ENCODE data around the gene SLC22A3.
"Not testable (repeated sequence)": the region's sequence is repeated elsewhere in the genome, so short reads cannot be mapped to it uniquely, and the experiment has no call there.

Gene SLC22A3

GRCh38 chr6:160337301-160337700, 10.9 kb upstream of the SLC22A3 start:
- ATAC-seq: no peak

- no peak for ATAC-seq
Measured at GRCh38 chr6:160337991-160338390, 10.2 kb upstream of the SLC22A3 start.

GRCh38 chr6:160343144-160343543, 5.0 kb upstream of the SLC22A3 start:
- no peak for ATAC-seq

- ATAC-seq: no peak
Measured at GRCh38 chr6:160344271-160344670, 3.9 kb upstream of the SLC22A3 start.

- ATAC-seq: no peak
Measured at GRCh38 chr6:160347259-160348222, 637 bp upstream of the SLC22A3 start.

- no peak for ATAC-seq
Measured at GRCh38 chr6:160349020-160349441, 853 bp downstream of the SLC22A3 start.

- ATAC-seq: no peak
Measured at GRCh38 chr6:160349814-160350350, 1.7 kb downstream of the SLC22A3 start.

GRCh38 chr6:160353950-160354496, 5.8 kb downstream of the SLC22A3 start:
- no peak for ATAC-seq

GRCh38 chr6:160355001-160355400, 6.8 kb downstream of the SLC22A3 start:
- ATAC-seq: peak in 1 of 2 donors; percentile 17

- ATAC-seq: no peak
Measured at GRCh38 chr6:160356074-160356744, 8.0 kb downstream of the SLC22A3 start.

GRCh38 chr6:160357088-160357487, 8.9 kb downstream of the SLC22A3 start:
- no peak for ATAC-seq

- ATAC-seq: no peak
Measured at GRCh38 chr6:160358225-160359119, 10.3 kb downstream of the SLC22A3 start.

GRCh38 chr6:160360955-160361354, 12.8 kb downstream of the SLC22A3 start:
- no peak for ATAC-seq

GRCh38 chr6:160362556-160362955, 14.4 kb downstream of the SLC22A3 start:
- no peak for ATAC-seq

- no peak for ATAC-seq
Measured at GRCh38 chr6:160363016-160363996, 15.1 kb downstream of the SLC22A3 start.

GRCh38 chr6:160365117-160365516, 16.9 kb downstream of the SLC22A3 start:
- no peak for ATAC-seq

- no peak for ATAC-seq
Measured at GRCh38 chr6:160367798-160368547, 19.8 kb downstream of the SLC22A3 start.

GRCh38 chr6:160368670-160369069, 20.5 kb downstream of the SLC22A3 start:
- no peak for ATAC-seq

GRCh38 chr6:160373601-160374000, 25.4 kb downstream of the SLC22A3 start:
- ATAC-seq: not testable (repeated sequence)

Data from activated CD4-positive, CD25-positive, alpha-beta regulatory T cell treated with anti-CD3 and anti-CD28 coated beads, Interleukin-2, amount 50 U/mL, for 24 hours (primary cell).